ENCODE data around the gene TWSG1.
"Not testable (repeated sequence)": the region's sequence is repeated elsewhere in the genome, so short reads cannot be mapped to it uniquely, and the experiment has no call there.

The TWSG1 gene

GRCh38 chr18:9429662-9429993 lies 95.1 kb downstream of the TWSG1 start:
- H3K36me3 ChIP-seq (ENCODE audit: control insufficient read depth, insufficient read depth, low read length): no peaks in the 10 kb centered on the region
- no peak for TF ChIP-seq CTCF (IDR thresholded peaks at IDR 0.05; ENCODE audit: insufficient read depth, low read length, poor library complexity, severe bottlenecking)
- H3K27me3 ChIP-seq (replicated peaks; ENCODE audit: control insufficient read depth, insufficient read depth, low read length): no peaks in the 10 kb centered on the region
- H3K4me3 ChIP-seq (replicated peaks; ENCODE audit: low read depth, low read length): no peak overlapping the region
- no peak for DNase-seq (ENCODE audit: extremely low read depth, insufficient read length)

GRCh38 chr18:9430315-9430714 lies 95.7 kb downstream of the TWSG1 start:
- H3K36me3 ChIP-seq (ENCODE audit: control insufficient read depth, insufficient read depth, low read length); H3K27me3 ChIP-seq (replicated peaks; ENCODE audit: control insufficient read depth, insufficient read depth, low read length); DNase-seq (ENCODE audit: extremely low read depth, insufficient read length); H3K4me3 ChIP-seq (replicated peaks; ENCODE audit: low read depth, low read length): not testable (repeated sequence)

GRCh38 chr18:9431296-9431695 lies 96.7 kb downstream of the TWSG1 start:
- no peak overlapping the region for H3K4me3 ChIP-seq (replicated peaks; ENCODE audit: low read depth, low read length)
- no peaks in the 10 kb centered on the region for H3K36me3 ChIP-seq (ENCODE audit: control insufficient read depth, insufficient read depth, low read length)
- TF ChIP-seq CTCF (IDR thresholded peaks at IDR 0.05; ENCODE audit: insufficient read depth, low read length, poor library complexity, severe bottlenecking): no peak
- DNase-seq (ENCODE audit: extremely low read depth, insufficient read length): no peak
- no peaks in the 10 kb centered on the region for H3K27me3 ChIP-seq (replicated peaks; ENCODE audit: control insufficient read depth, insufficient read depth, low read length)

- DNase-seq (ENCODE audit: extremely low read depth, insufficient read length); H3K4me3 ChIP-seq (replicated peaks; ENCODE audit: low read depth, low read length); H3K36me3 ChIP-seq (ENCODE audit: control insufficient read depth, insufficient read depth, low read length); H3K27me3 ChIP-seq (replicated peaks; ENCODE audit: control insufficient read depth, insufficient read depth, low read length): not testable (repeated sequence)
These were observed 98.5 kb downstream of the TWSG1 start for GRCh38 chr18:9433122-9433521.

GRCh38 chr18:9433671-9434121 lies 99.1 kb downstream of the TWSG1 start:
- no peak overlapping the region for H3K4me3 ChIP-seq (replicated peaks; ENCODE audit: low read depth, low read length)
- H3K36me3 ChIP-seq (ENCODE audit: control insufficient read depth, insufficient read depth, low read length): no peaks in the 10 kb centered on the region
- no peaks in the 10 kb centered on the region for H3K27me3 ChIP-seq (replicated peaks; ENCODE audit: control insufficient read depth, insufficient read depth, low read length)
- DNase-seq (ENCODE audit: extremely low read depth, insufficient read length): no peak
- no peak for TF ChIP-seq CTCF (IDR thresholded peaks at IDR 0.05; ENCODE audit: insufficient read depth, low read length, poor library complexity, severe bottlenecking)

GRCh38 chr18:9434122-9434701 lies 99.6 kb downstream of the TWSG1 start:
- H3K36me3 ChIP-seq (ENCODE audit: control insufficient read depth, insufficient read depth, low read length): no peaks in the 10 kb centered on the region
- no peak for TF ChIP-seq CTCF (IDR thresholded peaks at IDR 0.05; ENCODE audit: insufficient read depth, low read length, poor library complexity, severe bottlenecking)
- DNase-seq (ENCODE audit: extremely low read depth, insufficient read length): no peak
- H3K4me3 ChIP-seq (replicated peaks; ENCODE audit: low read depth, low read length): no peak overlapping the region
- no peaks in the 10 kb centered on the region for H3K27me3 ChIP-seq (replicated peaks; ENCODE audit: control insufficient read depth, insufficient read depth, low read length)

- no peak for DNase-seq (ENCODE audit: extremely low read depth, insufficient read length)
- TF ChIP-seq CTCF (IDR thresholded peaks at IDR 0.05; ENCODE audit: insufficient read depth, low read length, poor library complexity, severe bottlenecking): no peak
- Histone ChIP-seq H3K36me3 (ENCODE audit: control insufficient read depth, insufficient read depth, low read length) (no peaks in the 10 kb centered on the region), H3K4me3 (replicated peaks; ENCODE audit: low read depth, low read length) (no peak overlapping the region), H3K27me3 (replicated peaks; ENCODE audit: control insufficient read depth, insufficient read depth, low read length) (no peaks in the 10 kb centered on the region)
These were observed 100.5 kb downstream of the TWSG1 start for GRCh38 chr18:9435041-9435440.

Data from GM06990 (cell line).